ENCODE data around the gene NRN1L. TPM values are rescaled to one million over a fixed set of nuclear protein-coding genes. Genes with fewer than 3 reads are reported as not detected.

Gene NRN1L
- total and polyA plus RNA-seq, 2 of the 4 experiments (the other 2 are of a cell fraction), result 0.27 TPM; not detected in 1

- Histone ChIP-seq H4K8ac (ENCODE audit: low read depth in 2 of 2, low read length in 2 of 2) (no peak overlapping the region), H3K18ac (ENCODE audit: low read depth, low read length) (no peak overlapping the region), H3K27ac (ENCODE audit: insufficient read depth, low read length) (no peak overlapping the region), H3K9me1 (ENCODE audit: insufficient read depth, low read length) (peaks cover 18% of the 10 kb centered on the region), H3K9ac (ENCODE audit: low read depth, low read length) (peak overlapping the region; percentile 95), H4K20me1 (ENCODE audit: insufficient read depth, low read length) (peaks cover 49% of the 10 kb centered on the region), H3K27me3 (ENCODE audit: control insufficient read depth, insufficient read depth, low read length) (no peaks in the 10 kb centered on the region), H4K5ac (ENCODE audit: low read depth, low read length) (no peak overlapping the region), H2AFZ (replicated peaks; ENCODE audit: low read length, poor library complexity) (peak overlapping the region; percentile 39), H3K4me3 (ENCODE audit: insufficient read depth, low read depth, low read length) (peak overlapping the region; percentile 89; the same call in 1 of the 2 replicates), H3K14ac (replicated peaks; ENCODE audit: low read depth, low read length) (0 out of 2 replicates have a peak overlapping the region, but pooled peaks have one; percentile 11), H2BK5ac (ENCODE audit: low read depth, low read length, poor library complexity, severe bottlenecking) (no peak overlapping the region), H3K56ac (ENCODE audit: extremely low read depth, insufficient read depth, low read length) (no peak overlapping the region), H3K79me1 (ENCODE audit: low read depth in 1 of 2, low read length in 2 of 2) (peaks cover 28 to 72% of the 10 kb centered on the region in 2 experiments), H2BK15ac (ENCODE audit: low read depth, low read length) (no peak overlapping the region), H2BK120ac (ENCODE audit: low read depth, low read length) (no peak overlapping the region), H3K4ac (ENCODE audit: low read depth, low read length) (0 out of 2 replicates have a peak overlapping the region, but pooled peaks have one; percentile 22), H3K4me2 (ENCODE audit: low read depth, low read length) (peak overlapping the region; percentile 95), H3K9me3 (ENCODE audit: control insufficient read depth, insufficient read depth, low read length) (no peaks in the 10 kb centered on the region), H2AK9ac (replicated peaks; ENCODE audit: low read depth, low read length, poor library complexity) (peak overlapping the region; percentile 84), H3K23ac (ENCODE audit: low read depth, low read length) (peak overlapping the region; percentile 34), H2AK5ac (ENCODE audit: low read depth, low read length) (peak overlapping the region; percentile 74; the same call in 1 of the 2 replicates), H4K91ac (ENCODE audit: insufficient read depth, low read depth, low read length) (no peak overlapping the region), H2BK20ac (ENCODE audit: low read depth, low read length) (no peak overlapping the region), H3K4me1 (ENCODE audit: control insufficient read depth, insufficient read depth, low read length) (peaks cover 10% of the 10 kb centered on the region), H3K36me3 (ENCODE audit: control insufficient read depth, insufficient read depth, low read length) (peaks cover 54% of the 10 kb centered on the region)
- WGBS, 2 experiments (ENCODE audit: extremely low coverage in 2 of 2, insufficient read length in 1 of 2), result no CpG with 5 or more reads among the region's 3 CpGs
- TF ChIP-seq BHLHE40 (IDR thresholded peaks at IDR 0.05; ENCODE audit: low read depth, low read length) (no peak), RCOR1 (IDR thresholded peaks at IDR 0.05; ENCODE audit: insufficient replicate concordance, low read length) (no peak)
- DNase-seq (no peak), ATAC-seq (ENCODE audit: low read depth) (no peak)
- ChIA-PET CTCF (interaction anchor here (1.2 to 1.8 kb wide), 2 partner anchors 10 to 58 kb away, joined by 3 to 7 read pairs; partner anchors contain the start of gene NRN1L), POLR2A (ENCODE audit: unreplicated experiment) (no interaction called here)
- no TSS peak for BruUV-seq (replicated peaks)
- intact Hi-C loops (cut with micrococcal nuclease) (no loop called here), in situ Hi-C loops (cut with MboI; ENCODE audit: low sequenced_read_pairs) (no loop called here), dilution Hi-C loops (cut with HindIII; ENCODE audit: low sequenced_read_pairs, unreplicated experiment) (no loop called here)
Observed at GRCh38 chr16:67874372-67874771, 10.3 kb upstream of the NRN1L start.
